Psoas muscle (tissue), 8 donors: ENCODE results near the gene REV3L. TPM values are rescaled to one million over a fixed set of nuclear protein-coding genes. Genes with fewer than 3 reads are reported as not detected.
A peak's percentile ranks its signal among the peaks of the same experiment; 100 is the strongest.

Experiments used
- ATAC-seq, 4 donors: fragments of 200-7000 bp; cut with Tn5 transposase; one replicate each; pipeline ENCODE4 v1.9.1; 2020; ENCODE audit warnings: moderate library complexity in 3 of 4, mild to moderate bottlenecking in 2 of 4
- DNase-seq, 2 donors: peaks; one replicate each; pipeline ENCODE4 v3.0.0-alpha.2; 2020
- H3K27ac ChIP-seq: fragments of 200-600 bp; one replicate; pipeline ENCODE4 v1.8.0; 2022
- H3K27me3 ChIP-seq, 3 donors: fragments of 200-600 bp in 1 of 3; one replicate each; pipeline versions ENCODE4 v1.6.1 to v1.8.0; 2013 to 2022; ENCODE audit warnings: low read length in 2 of 3, mild to moderate bottlenecking in 2 of 3, moderate library complexity in 1 of 3; ENCODE audit not compliant: insufficient read depth in 3 of 3
- H3K36me3 ChIP-seq, 2 donors: fragments of 200-600 bp in 1 of 2; one replicate each; pipeline versions ENCODE4 v1.6.1 to v1.8.0; 2013 to 2022; ENCODE audit warnings: low read depth in 1 of 2, mild to moderate bottlenecking in 1 of 2, moderate library complexity in 1 of 2; ENCODE audit not compliant: insufficient read depth in 1 of 2
- H3K4me1 ChIP-seq: fragments of 200-600 bp; one replicate; pipeline ENCODE4 v1.8.0; 2022
- H3K4me3 ChIP-seq: fragments of 200-600 bp; one replicate; pipeline ENCODE4 v1.8.0; 2022; ENCODE audit warnings: mild to moderate bottlenecking
- H3K9me3 ChIP-seq: fragments of 200-600 bp; one replicate; pipeline ENCODE4 v1.8.0; 2022
- WGBS, 3 donors: extraction: QIAGEN DNeasy Blood & Tissue Kit; methylation state at CpG; one replicate each; pipeline versions ENCODE4 v1.1.6 to v1.1.7; 2013; 5-methylcytosine and 5-hydroxymethylcytosine counted together
- intact Hi-C, 2 donors: fragments of 100-400 bp; cut with DNase I; formaldehyde crosslinking; loops; one replicate each; pipeline versions ENCODE4 v1.11.0 to v1.14.2; 2022
- polyA plus RNA-seq, 3 donors: library from polyadenylated mRNA; stranded (reverse); fragments of 200-250 nt; gene quantifications; one replicate each; pipeline ENCODE4 v1.2.3, GENCODE V29; 2013
- total RNA-seq, 4 donors: library from RNA; stranded (reverse); fragmentation: NEBNext Ultra II Directional in 2 of 4; extraction: Animal tissue kit (Norgen Biotek cat#: 25700) in 2 of 4; gene quantifications; one replicate each; pipeline versions ENCODE4 v1.2.1 to v1.2.4, GENCODE V29; 2021 to 2023
- TF ChIP-seq, protein P1 (sequence below): fragments of 200-600 bp; IDR thresholded peaks from one replicate; pipeline ENCODE4 v1.8.0; 2022; ENCODE audit warnings: antibody characterized with exemption
- donor health status: healthy with polysubstance abuse.
- donor health status: DM: no; HTN: no; CAD: no; lungs with moderate emphysema.
- donor health status: Bipolar disorder and iron deficiency.
- donor health status: healthy.
- donor health status: DM: yes; HTN: yes; CAD: no.
- donor health status: DM: no; HTN: no; CAD: no.
- donor health status: DM: no; HTN: no; CAD: no.
- donor health status: DM: yes; HTN: yes; CAD: no.

REV3L gene
- total and polyA plus RNA-seq, 7 donors = 9.0 to 36.3 (median 18.8) TPM

DNA sequence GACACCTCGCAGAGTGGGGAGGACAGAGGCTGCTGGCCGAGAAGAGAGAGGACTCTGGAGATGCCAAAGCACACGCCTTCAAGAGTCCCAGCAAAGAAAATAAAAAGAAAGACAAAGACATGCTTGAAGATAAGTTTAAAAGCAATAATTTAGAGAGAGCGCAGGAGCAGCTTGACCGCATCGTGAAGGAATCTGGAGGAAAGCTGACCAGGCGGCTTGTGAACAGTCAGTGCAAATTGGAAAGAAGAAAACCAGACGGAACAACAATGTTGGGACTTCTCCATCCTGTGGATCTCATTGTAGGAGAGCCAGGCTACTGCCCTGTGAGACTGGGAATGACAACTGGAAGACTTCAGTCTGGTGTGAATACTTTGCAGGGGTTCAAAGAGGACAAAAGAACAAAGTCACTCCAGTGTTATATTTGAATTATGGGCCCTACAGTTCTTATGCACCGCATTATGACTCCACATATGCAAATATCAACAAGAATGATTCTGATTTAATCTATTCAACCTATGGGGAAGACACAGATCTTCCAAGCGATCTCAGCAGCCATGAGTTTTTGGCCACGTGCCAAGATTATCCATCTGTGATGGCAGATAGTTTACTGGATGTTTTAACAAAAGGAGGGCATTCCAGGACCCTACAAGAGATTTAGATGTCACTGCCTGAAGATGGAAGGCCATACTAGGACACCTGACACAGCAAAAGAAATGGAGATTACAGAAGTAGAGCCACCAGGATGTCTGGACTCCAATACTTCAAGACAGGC is 52.2 kb downstream of the REV3L start:
- TF ChIP-seq, protein P1, sequence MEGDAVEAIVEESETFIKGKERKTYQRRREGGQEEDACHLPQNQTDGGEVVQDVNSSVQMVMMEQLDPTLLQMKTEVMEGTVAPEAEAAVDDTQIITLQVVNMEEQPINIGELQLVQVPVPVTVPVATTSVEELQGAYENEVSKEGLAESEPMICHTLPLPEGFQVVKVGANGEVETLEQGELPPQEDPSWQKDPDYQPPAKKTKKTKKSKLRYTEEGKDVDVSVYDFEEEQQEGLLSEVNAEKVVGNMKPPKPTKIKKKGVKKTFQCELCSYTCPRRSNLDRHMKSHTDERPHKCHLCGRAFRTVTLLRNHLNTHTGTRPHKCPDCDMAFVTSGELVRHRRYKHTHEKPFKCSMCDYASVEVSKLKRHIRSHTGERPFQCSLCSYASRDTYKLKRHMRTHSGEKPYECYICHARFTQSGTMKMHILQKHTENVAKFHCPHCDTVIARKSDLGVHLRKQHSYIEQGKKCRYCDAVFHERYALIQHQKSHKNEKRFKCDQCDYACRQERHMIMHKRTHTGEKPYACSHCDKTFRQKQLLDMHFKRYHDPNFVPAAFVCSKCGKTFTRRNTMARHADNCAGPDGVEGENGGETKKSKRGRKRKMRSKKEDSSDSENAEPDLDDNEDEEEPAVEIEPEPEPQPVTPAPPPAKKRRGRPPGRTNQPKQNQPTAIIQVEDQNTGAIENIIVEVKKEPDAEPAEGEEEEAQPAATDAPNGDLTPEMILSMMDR = no peak
- 94% methylated on average over 11 of the region's 11 CpGs for WGBS, 3 donors
- no peak overlapping the region for H3K4me3 ChIP-seq
- H3K27me3 ChIP-seq = no peaks in the 10 kb centered on the region
- H3K4me1 ChIP-seq = peaks cover 35% of the 10 kb centered on the region
- ATAC-seq = no peak
- intact Hi-C loops = no loop called here
- no peak overlapping the region for H3K27ac ChIP-seq
- peaks cover 0 to 2% of the 10 kb centered on the region in 2 donors for H3K36me3 ChIP-seq
- no peak for DNase-seq
- peaks cover 9% of the 10 kb centered on the region for H3K9me3 ChIP-seq

DNA sequence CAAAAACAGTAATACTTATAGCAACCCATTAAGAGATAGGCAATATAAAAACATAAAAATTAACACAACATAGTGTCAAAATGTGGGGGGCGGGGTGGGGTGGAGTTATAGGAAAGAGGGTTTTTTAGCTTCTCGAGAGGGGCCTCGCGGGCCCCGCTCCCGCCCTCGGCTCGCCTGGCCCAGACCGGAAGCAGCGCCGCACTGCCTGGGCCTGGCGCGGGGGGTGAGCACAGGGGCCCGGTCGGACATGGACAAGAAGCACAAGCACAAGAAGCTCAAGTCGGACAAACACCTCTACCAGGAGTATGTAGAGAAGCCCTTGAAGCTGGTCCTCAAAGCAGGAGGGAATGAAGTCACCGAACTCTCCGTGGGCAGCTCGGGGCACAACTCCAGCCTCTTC is 53.4 kb downstream of the REV3L start:
- Histone ChIP-seq H3K4me1 (peaks cover 41% of the 10 kb centered on the region), H3K36me3 (peaks cover 0 to 2% of the 10 kb centered on the region in 2 donors), H3K27ac (no peak overlapping the region), H3K9me3 (no peaks in the 10 kb centered on the region), H3K27me3 (no peaks in the 10 kb centered on the region), H3K4me3 (no peak overlapping the region)
- intact Hi-C loops = loop anchor here (5.0 kb wide), 2 partner anchors 38 to 53 kb away; partner anchors contain the start of gene REV3L (in 1 of the 2)
- DNase-seq (no peak), ATAC-seq (no peak)
- 98 to 99% (median 98%) methylated on average over 19 of the region's 19 CpGs for WGBS, 3 donors
- TF ChIP-seq, protein P1 = no peak

DNA sequence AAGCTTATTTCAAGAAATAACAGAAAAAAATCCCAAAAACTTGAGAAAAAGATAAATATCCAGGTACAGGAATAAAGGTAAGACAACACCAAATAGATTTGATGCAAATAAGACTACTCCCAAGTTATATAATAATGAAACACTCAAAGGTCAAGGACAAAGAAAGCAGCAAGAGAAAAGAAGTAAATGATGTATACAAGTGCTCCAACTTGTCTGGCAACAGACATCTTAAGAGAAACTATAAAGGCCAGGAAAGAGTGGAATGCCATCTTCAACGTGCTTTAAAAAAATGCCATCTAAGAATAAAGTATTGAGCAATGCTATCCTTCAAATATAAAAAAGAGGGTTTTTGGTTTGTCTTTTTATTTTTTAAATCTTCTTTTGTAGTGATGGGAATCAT is 54.2 kb downstream of the REV3L start:
- H3K27ac ChIP-seq = no peak overlapping the region
- H3K4me1 ChIP-seq = peaks cover 49% of the 10 kb centered on the region
- H3K27me3 ChIP-seq = no peaks in the 10 kb centered on the region
- no peaks in the 10 kb centered on the region for H3K9me3 ChIP-seq
- no peak overlapping the region for H3K4me3 ChIP-seq
- intact Hi-C loops = loop anchor here (5.0 kb wide), 2 partner anchors 38 to 53 kb away; partner anchors contain the start of gene REV3L (in 1 of the 2)
- WGBS, 3 donors = 51 to 55% (median 52%) methylated on average over 1 of the region's 1 CpG
- ATAC-seq (no peak), DNase-seq (no peak)
- H3K36me3 ChIP-seq = peaks cover 0 to 2% of the 10 kb centered on the region in 2 donors
- TF ChIP-seq, protein P1 = no peak

DNA sequence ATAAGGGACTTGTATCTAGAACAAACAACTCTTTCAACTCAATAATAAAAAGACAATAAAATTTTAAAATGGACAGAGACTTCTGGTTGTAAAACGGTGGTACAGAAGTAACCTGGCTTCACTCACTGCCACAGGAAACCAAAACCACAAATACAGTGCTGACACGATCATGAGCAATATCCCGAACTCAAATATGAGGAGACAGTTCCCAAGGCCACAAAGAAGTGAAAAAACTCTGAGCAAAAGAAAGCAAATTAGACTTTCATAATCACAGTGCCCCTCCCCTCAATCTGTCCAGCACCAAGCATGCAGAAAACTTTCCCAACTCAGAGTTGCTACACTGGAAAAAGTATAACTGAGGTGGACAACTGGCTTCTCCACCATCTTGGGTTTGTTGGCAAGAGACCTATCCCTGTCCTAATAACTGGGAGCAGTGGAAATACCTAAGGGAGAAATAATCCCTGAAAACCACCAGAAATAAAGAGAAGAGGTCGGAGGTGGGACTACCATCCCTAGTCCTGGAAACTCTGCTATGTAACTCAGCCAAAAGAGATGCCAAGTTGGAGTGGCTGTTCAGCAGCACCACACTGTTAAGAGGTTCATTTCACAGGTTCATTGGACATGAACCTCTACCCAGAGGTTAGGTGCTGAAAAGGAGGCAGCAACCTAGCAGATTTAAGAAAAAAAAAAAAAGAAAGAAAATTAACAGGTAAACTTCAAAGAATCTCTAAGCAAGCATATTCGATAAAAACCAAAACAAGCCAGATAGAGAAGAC is 55.5 kb downstream of the REV3L start:
- H3K4me3 ChIP-seq = no peak overlapping the region
- no peaks in the 10 kb centered on the region for H3K27me3 ChIP-seq
- no peaks in the 10 kb centered on the region for H3K9me3 ChIP-seq
- 46 to 77% (median 47%) methylated on average over 5 of the region's 5 CpGs for WGBS, 3 donors
- ATAC-seq (peak; percentile 58 to 68 (median 65)), DNase-seq (no peak)
- peaks cover 54% of the 10 kb centered on the region for H3K4me1 ChIP-seq
- peak overlapping the region; percentile 10 for H3K27ac ChIP-seq
- intact Hi-C loops = loop anchor here (5.0 kb wide), 2 partner anchors 40 to 55 kb away; partner anchors contain the start of gene REV3L (in 1 of the 2)
- TF ChIP-seq, protein P1 = no peak
- peaks cover 0 to 2% of the 10 kb centered on the region in 2 donors for H3K36me3 ChIP-seq
